Ishikawa (cell line): Measurements from ENCODE around the gene RPL38.

Experiments
- CEBPB ChIP-seq: IDR thresholded peaks from 2 replicates; pipeline ENCODE4 v1.6.1; 2012
- CREB1 ChIP-seq: IDR thresholded peaks from 2 replicates; pipeline ENCODE4 v1.6.1; 2012; ENCODE audit warnings: low read depth
- EGR1 ChIP-seq: IDR thresholded peaks from 2 replicates; pipeline ENCODE4 v1.6.1; 2012
- EP300 ChIP-seq: IDR thresholded peaks from 2 replicates; pipeline ENCODE4 v1.6.1; 2012; ENCODE audit warnings: borderline replicate concordance
- FOXM1 ChIP-seq: IDR thresholded peaks from 2 replicates; pipeline ENCODE4 v1.6.1; 2012; ENCODE audit warnings: low read depth, borderline replicate concordance
- MAX ChIP-seq: IDR thresholded peaks from 2 replicates; pipeline ENCODE4 v1.6.1; 2012
- NFIC ChIP-seq: IDR thresholded peaks from 2 replicates; pipeline ENCODE4 v1.6.1; 2012
- RAD21 ChIP-seq: IDR thresholded peaks from 2 replicates; pipeline ENCODE4 v1.6.1; 2012; ENCODE audit warnings: low read depth
- REST ChIP-seq: IDR thresholded peaks from 2 replicates; pipeline ENCODE4 v1.6.1; 2012; ENCODE audit warnings: low read depth, mild to moderate bottlenecking
- TAF1 ChIP-seq: IDR thresholded peaks from 2 replicates; pipeline ENCODE4 v1.6.1; 2012; ENCODE audit warnings: low read depth, mild to moderate bottlenecking
- TCF12 ChIP-seq: IDR thresholded peaks from 2 replicates; pipeline ENCODE4 v1.6.1; 2012; ENCODE audit warnings: low read depth
- TEAD4 ChIP-seq: IDR thresholded peaks from 2 replicates; pipeline ENCODE4 v1.6.1; 2012
- USF1 ChIP-seq: IDR thresholded peaks from 2 replicates; pipeline ENCODE4 v1.6.1; 2012
- YY1 ChIP-seq: IDR thresholded peaks from 2 replicates; pipeline ENCODE4 v1.6.1; 2012; ENCODE audit warnings: low read depth
- ZBTB7A ChIP-seq: IDR thresholded peaks from 2 replicates; pipeline ENCODE4 v1.6.1; 2012; ENCODE audit warnings: low read depth

The RPL38 gene

GRCh38 chr17:74224959-74225725 lies 21.7 kb downstream of the RPL38 start:
- no peak for TF ChIP-seq YY1
- no peak for TF ChIP-seq TAF1
- no peak for TF ChIP-seq TEAD4
- no peak for TF ChIP-seq CEBPB
- no peak for TF ChIP-seq EP300
- TF ChIP-seq TCF12, result no peak
- TF ChIP-seq MAX, result no peak
- no peak for TF ChIP-seq USF1
- TF ChIP-seq EGR1, result no peak
- no peak for TF ChIP-seq CREB1
- TF ChIP-seq NFIC, result no peak
- TF ChIP-seq FOXM1, result no peak
- TF ChIP-seq REST, result no peak
- TF ChIP-seq RAD21, result no peak
- TF ChIP-seq ZBTB7A, result no peak

GRCh38 chr17:74226252-74226651 lies 22.8 kb downstream of the RPL38 start:
- TF ChIP-seq TCF12 (no peak), EGR1 (no peak), MAX (no peak)

GRCh38 chr17:74227271-74228080 lies 24.0 kb downstream of the RPL38 start:
- TF ChIP-seq RAD21 (no peak), TAF1 (no peak), NFIC (no peak), MAX (no peak), FOXM1 (no peak), CEBPB (no peak), EGR1 (no peak), CREB1 (no peak), TCF12 (no peak), TEAD4 (no peak), EP300 (no peak), REST (no peak), YY1 (no peak)

GRCh38 chr17:74228306-74228978 lies 25.0 kb downstream of the RPL38 start:
- no peak for TF ChIP-seq FOXM1
- TF ChIP-seq TEAD4, result no peak
- no peak for TF ChIP-seq MAX
- TF ChIP-seq CREB1, result no peak
- no peak for TF ChIP-seq REST
- TF ChIP-seq EGR1, result no peak
- TF ChIP-seq ZBTB7A, result no peak
